ENCODE results near the gene PHACTR1. TPM values are rescaled to one million over a fixed set of nuclear protein-coding genes. Genes with fewer than 3 reads are reported as not detected.

The PHACTR1 gene
- total and polyA plus RNA-seq, 9 of the 15 experiments (the other 6 are each of a cell fraction or from before 2014, with no cell fraction given), result 11.5 to 32.6 (median 22.0) TPM

- Histone ChIP-seq H2AFZ (ENCODE audit: low read depth, low read length) (no peak overlapping the region), H3K9me3 (replicated peaks; ENCODE audit: control insufficient read depth, insufficient read depth, low read depth, low read length) (no peaks in the 10 kb centered on the region), H3K4me2 (ENCODE audit: insufficient read depth, low read length) (no peak overlapping the region), H3K4me1 (replicated peaks in 1 of 2; ENCODE audit: control insufficient read depth in 2 of 2, insufficient read depth in 2 of 2, low read length in 2 of 2) (no peaks in the 10 kb centered on the region), H3K27me3 (ENCODE audit: control insufficient read depth in 2 of 2, insufficient read depth in 2 of 2, low read length in 2 of 2) (no peaks in the 10 kb centered on the region), H3K36me3 (ENCODE audit: control insufficient read depth, insufficient read depth, low read length) (no peaks in the 10 kb centered on the region), H3K9me1 (ENCODE audit: control insufficient read depth, insufficient read depth, low read length) (no peaks in the 10 kb centered on the region), H3K27ac (ENCODE audit: extremely low read depth, low read depth, low read length) (no peak overlapping the region), H3K9ac (ENCODE audit: insufficient read depth in 1 of 2, low read depth in 2 of 2, low read length in 2 of 2) (no peak overlapping the region), H3K79me2 (ENCODE audit: control insufficient read depth, insufficient read depth, low read length) (no peaks in the 10 kb centered on the region), H4K20me1 (replicated peaks; ENCODE audit: control insufficient read depth, insufficient read depth, low read length) (no peaks in the 10 kb centered on the region), H3K4me3 (no peak overlapping the region)
- intact Hi-C loops (cut with micrococcal nuclease), result no loop called here
- in situ Hi-C loops (cut with MboI), result no loop called here
- no peak for ATAC-seq
- 0% methylated on average over 5 of the region's 5 CpGs for WGBS (ENCODE audit: insufficient coverage, low coverage, missing lambda C conversion rate)
- TF ChIP-seq, protein P1, sequence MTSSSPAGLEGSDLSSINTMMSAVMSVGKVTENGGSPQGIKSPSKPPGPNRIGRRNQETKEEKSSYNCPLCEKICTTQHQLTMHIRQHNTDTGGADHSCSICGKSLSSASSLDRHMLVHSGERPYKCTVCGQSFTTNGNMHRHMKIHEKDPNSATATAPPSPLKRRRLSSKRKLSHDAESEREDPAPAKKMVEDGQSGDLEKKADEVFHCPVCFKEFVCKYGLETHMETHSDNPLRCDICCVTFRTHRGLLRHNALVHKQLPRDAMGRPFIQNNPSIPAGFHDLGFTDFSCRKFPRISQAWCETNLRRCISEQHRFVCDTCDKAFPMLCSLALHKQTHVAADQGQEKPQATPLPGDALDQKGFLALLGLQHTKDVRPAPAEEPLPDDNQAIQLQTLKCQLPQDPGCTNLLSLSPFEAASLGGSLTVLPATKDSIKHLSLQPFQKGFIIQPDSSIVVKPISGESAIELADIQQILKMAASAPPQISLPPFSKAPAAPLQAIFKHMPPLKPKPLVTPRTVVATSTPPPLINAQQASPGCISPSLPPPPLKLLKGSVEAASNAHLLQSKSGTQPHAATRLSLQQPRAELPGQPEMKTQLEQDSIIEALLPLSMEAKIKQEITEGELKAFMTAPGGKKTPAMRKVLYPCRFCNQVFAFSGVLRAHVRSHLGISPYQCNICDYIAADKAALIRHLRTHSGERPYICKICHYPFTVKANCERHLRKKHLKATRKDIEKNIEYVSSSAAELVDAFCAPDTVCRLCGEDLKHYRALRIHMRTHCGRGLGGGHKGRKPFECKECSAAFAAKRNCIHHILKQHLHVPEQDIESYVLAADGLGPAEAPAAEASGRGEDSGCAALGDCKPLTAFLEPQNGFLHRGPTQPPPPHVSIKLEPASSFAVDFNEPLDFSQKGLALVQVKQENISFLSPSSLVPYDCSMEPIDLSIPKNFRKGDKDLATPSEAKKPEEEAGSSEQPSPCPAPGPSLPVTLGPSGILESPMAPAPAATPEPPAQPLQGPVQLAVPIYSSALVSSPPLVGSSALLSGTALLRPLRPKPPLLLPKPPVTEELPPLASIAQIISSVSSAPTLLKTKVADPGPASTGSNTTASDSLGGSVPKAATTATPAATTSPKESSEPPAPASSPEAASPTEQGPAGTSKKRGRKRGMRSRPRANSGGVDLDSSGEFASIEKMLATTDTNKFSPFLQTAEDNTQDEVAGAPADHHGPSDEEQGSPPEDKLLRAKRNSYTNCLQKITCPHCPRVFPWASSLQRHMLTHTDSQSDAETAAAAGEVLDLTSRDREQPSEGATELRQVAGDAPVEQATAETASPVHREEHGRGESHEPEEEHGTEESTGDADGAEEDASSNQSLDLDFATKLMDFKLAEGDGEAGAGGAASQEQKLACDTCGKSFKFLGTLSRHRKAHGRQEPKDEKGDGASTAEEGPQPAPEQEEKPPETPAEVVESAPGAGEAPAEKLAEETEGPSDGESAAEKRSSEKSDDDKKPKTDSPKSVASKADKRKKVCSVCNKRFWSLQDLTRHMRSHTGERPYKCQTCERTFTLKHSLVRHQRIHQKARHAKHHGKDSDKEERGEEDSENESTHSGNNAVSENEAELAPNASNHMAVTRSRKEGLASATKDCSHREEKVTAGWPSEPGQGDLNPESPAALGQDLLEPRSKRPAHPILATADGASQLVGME (CRISPR knock-in tag; IDR thresholded peaks at IDR 0.05), result no peak
- POLR2A ChIA-PET, result no interaction called here
- FAIRE-seq, result no peak
- no peak for DNase-seq (ENCODE audit: extremely low read depth in 1 of 4, low spot score in 3 of 4)
- BruUV-seq (replicated peaks), result no TSS peak
- CTCF ChIA-PET (ENCODE audit: low intra/inter-chr PET ratio), result no interaction called here
Observed at GRCh38 chr6:12782136-12782535, 65.6 kb downstream of the PHACTR1 start.
